ENCODE results near the gene RPRD1B.

Gene RPRD1B

DNA sequence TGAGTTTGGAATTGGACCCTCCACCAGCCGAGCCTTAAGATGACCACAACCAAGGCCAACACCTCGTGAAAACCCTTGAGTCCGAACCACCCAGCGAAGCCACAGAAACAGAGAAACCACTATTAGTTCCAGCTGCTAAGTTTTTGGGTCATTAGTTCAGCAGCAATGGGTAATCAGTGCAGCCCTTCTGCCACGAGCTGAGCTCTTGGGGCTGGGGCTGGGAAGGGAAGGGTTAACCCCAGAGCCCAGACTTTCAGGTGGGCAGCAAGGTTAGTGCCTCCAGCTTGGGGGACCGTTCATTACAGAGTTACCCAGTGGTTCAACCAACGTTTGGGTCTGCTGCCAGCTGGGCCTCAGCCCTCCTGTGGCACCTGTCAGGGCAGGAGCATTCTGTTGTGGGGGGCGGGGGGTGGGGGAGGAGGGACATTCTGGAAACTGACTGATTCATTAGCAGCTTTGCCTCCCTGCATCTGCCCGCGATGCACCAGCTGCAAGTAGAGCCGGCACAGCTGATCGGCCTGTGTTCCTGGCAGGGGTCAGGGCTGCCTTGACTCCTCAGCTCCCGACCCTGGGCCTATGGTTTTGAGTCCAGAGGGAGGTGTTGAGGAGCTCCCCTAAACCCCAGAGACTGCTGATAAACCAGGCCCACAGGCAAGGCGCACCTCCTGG is 78.8 kb downstream of the RPRD1B start:
- TF ChIP-seq, protein P1, sequence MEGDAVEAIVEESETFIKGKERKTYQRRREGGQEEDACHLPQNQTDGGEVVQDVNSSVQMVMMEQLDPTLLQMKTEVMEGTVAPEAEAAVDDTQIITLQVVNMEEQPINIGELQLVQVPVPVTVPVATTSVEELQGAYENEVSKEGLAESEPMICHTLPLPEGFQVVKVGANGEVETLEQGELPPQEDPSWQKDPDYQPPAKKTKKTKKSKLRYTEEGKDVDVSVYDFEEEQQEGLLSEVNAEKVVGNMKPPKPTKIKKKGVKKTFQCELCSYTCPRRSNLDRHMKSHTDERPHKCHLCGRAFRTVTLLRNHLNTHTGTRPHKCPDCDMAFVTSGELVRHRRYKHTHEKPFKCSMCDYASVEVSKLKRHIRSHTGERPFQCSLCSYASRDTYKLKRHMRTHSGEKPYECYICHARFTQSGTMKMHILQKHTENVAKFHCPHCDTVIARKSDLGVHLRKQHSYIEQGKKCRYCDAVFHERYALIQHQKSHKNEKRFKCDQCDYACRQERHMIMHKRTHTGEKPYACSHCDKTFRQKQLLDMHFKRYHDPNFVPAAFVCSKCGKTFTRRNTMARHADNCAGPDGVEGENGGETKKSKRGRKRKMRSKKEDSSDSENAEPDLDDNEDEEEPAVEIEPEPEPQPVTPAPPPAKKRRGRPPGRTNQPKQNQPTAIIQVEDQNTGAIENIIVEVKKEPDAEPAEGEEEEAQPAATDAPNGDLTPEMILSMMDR (IDR thresholded peaks at IDR 0.05; ENCODE audit: control insufficient read depth, insufficient read depth, low read depth, low read length, missing control alignments): no peak
- no peak for DNase-seq (ENCODE audit: low read depth)
- H3K4me3 ChIP-seq (ENCODE audit: control insufficient read depth, low read depth, low read length): no peak overlapping the region

DNA sequence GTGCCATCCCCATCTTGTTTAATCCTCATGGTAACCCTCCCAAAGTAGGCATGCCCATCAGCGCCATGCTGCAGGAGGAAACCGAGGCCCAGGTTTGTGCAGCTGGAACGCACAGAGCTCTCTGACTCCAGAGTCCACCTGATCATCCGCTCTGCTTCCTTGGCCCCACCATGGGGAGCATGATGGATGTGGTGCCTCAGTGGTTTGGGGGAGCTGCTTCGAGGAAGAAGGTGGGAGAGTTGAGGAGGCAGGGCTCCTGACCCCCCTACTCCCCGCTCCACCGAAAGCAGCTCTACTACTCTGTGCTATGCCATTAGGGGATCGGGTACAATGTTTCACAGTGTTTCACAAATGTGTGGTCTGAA is 79.4 kb downstream of the RPRD1B start:
- TF ChIP-seq, protein P1 (IDR thresholded peaks at IDR 0.05; ENCODE audit: control insufficient read depth, insufficient read depth, low read depth, low read length, missing control alignments): no peak
- H3K4me3 ChIP-seq (ENCODE audit: control insufficient read depth, low read depth, low read length): no peak overlapping the region
- no peak for DNase-seq (ENCODE audit: low read depth)

DNA sequence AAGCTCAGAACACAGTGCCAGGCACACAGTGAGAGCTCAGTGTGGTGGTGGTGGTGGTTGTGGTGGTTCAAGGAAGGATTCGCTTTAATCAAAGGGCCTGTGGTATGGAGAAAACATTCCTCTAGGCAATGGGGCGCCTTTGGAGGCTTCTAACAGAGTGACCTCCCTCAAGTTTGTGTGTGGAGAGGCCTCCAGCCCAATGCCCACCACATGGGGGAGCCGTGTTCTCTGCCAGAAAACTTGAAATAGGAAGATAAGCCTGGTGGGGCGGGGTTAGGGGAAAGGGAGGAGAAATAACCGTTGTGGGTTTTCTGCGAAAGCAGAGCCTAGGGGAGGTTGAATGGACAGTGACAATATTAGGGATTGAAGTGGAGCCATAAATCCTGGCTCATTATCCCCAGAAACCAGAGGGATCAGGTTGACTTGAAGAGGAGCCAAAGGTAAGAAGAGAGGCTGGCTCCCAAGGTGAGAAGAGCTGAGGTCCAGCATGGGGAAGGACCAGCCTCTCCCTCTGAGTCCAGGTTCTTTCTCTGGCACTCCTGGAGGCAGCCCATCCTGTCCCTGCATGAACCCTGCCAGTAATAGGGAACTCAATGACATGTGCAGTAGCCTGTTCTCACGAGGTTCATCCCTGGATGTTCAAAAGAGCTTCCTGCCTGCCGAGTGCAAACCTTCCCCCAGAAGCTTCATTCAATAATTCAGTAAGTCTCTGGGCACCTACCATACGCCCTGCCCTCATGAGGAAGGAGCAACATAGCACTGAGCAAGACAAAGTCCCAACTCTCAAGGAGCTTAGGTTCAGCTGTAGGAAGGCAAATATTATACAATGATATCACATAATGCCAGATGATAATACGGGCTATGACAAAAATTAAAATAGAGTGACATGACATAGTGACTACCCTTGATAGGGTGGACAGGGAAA is 80.1 kb downstream of the RPRD1B start:
- H3K4me3 ChIP-seq (ENCODE audit: control insufficient read depth, low read depth, low read length): no peak overlapping the region
- TF ChIP-seq, protein P1 (IDR thresholded peaks at IDR 0.05; ENCODE audit: control insufficient read depth, insufficient read depth, low read depth, low read length, missing control alignments): peak; percentile 19
- DNase-seq (ENCODE audit: low read depth): no peak

- H3K4me3 ChIP-seq (ENCODE audit: control insufficient read depth, low read depth, low read length): no peak overlapping the region
- DNase-seq (ENCODE audit: low read depth): no peak
- TF ChIP-seq, protein P1 (IDR thresholded peaks at IDR 0.05; ENCODE audit: control insufficient read depth, insufficient read depth, low read depth, low read length, missing control alignments): no peak
Measured at GRCh38 chr20:38114353-38114791, 80.8 kb downstream of the RPRD1B start.

- TF ChIP-seq, protein P1 (IDR thresholded peaks at IDR 0.05; ENCODE audit: control insufficient read depth, insufficient read depth, low read depth, low read length, missing control alignments): no peak
- DNase-seq (ENCODE audit: low read depth): no peak
Measured at GRCh38 chr20:38115205-38115604, 81.7 kb downstream of the RPRD1B start.

DNA sequence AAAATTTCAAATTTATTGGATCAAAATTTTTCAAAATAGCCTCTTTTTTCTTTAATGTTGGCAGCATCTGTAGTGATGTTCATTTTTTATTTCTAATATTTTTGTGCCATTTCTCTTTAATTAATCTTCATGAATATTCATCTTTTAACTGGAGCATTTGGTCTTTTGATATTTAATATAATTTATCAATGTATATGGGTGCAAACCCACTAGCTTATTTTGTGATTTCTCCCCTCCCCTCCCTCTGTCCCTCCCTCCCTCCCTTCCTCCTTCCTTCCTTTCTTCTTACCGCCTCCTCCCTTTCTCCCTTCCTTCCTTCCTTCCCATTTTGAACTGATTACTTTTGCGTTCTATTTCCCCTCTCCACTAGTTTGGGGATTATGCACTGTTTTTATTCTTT is 82.3 kb downstream of the RPRD1B start:
- TF ChIP-seq, protein P1 (IDR thresholded peaks at IDR 0.05; ENCODE audit: control insufficient read depth, insufficient read depth, low read depth, low read length, missing control alignments): no peak
- no peak for DNase-seq (ENCODE audit: low read depth)

More at GRCh38 chr20:38115205-38115604, 81.7 kb downstream of the RPRD1B start:
- H3K4me3 ChIP-seq (ENCODE audit: control insufficient read depth, low read depth, low read length): no peak overlapping the region

More for the DNA sequence above, 82.3 kb downstream of the RPRD1B start:
- H3K4me3 ChIP-seq (ENCODE audit: control insufficient read depth, low read depth, low read length): no peak overlapping the region

Data from AG09309 (cell line).